Caco-2 (cell line): ENCODE measurements around the gene MYO9A. TPM values are rescaled to one million over a fixed set of nuclear protein-coding genes. Genes with fewer than 3 reads are reported as not detected.
A peak's percentile ranks its signal among the peaks of the same experiment; 100 is the strongest.

Experiments
- BruUV-seq: library from RNA; stranded (reverse); fragments of 400-500 nt; replicated peaks from 2 replicates; lab custom pipeline; 2021; lab: Mats Ljungman, UMichigan
- CTCF ChIA-PET: fragments of 300-600 bp; sonication (Branson Sonifier 250); formaldehyde crosslinking; loops from one replicate; lab custom pipeline; 2022; ENCODE audit warnings: antibody characterized with exemption; lab: Charles Lee
- POLR2A ChIA-PET: fragments of 300-600 bp; sonication (Branson Sonifier 250); formaldehyde crosslinking; loops from one replicate; lab custom pipeline; 2022; ENCODE audit warnings: antibody characterized with exemption; lab: Charles Lee
- DNase-seq, 2 experiments: peaks; one replicate each; pipeline versions ENCODE4 v3.0.0 to v3.0.0-alpha.2; 2020 to 2022
- H3K27me3 ChIP-seq: replicated peaks from 2 replicates; pipeline ENCODE4 v1.6.0; 2011; ENCODE audit warnings: low read length; ENCODE audit not compliant: control insufficient read depth, insufficient read depth
- H3K36me3 ChIP-seq: 2 replicates; pipeline ENCODE4 v1.5.1; 2011; ENCODE audit warnings: low read length; ENCODE audit not compliant: control insufficient read depth, insufficient read depth
- H3K4me1 ChIP-seq: fragments of 250-450 bp; sonication (Bioruptor Pico); 2 replicates; pipeline ENCODE4 v1.5.1; 2020; ENCODE audit warnings: mild to moderate bottlenecking
- H3K4me3 ChIP-seq: 2 replicates; pipeline ENCODE4 v1.5.1; 2011; ENCODE audit warnings: low read depth, mild to moderate bottlenecking, control low read depth, low read length
- H3K9me3 ChIP-seq: fragments of 250-450 bp; sonication (Bioruptor Pico); 2 replicates; pipeline ENCODE4 v1.5.1; 2020; ENCODE audit warnings: mild to moderate bottlenecking, moderate library complexity
- H3K27ac Mint-ChIP-seq: one replicate; pipeline ENCODE4 v1.8.0; 2022; ENCODE audit warnings: mixed read lengths; ENCODE audit not compliant: unreplicated experiment
- H3K27me3 Mint-ChIP-seq: one replicate; pipeline ENCODE4 v1.8.0; 2022; ENCODE audit warnings: mixed read lengths; ENCODE audit not compliant: insufficient read depth, unreplicated experiment
- H3K36me3 Mint-ChIP-seq: one replicate; pipeline ENCODE4 v1.8.0; 2022; ENCODE audit warnings: mild to moderate bottlenecking, mixed read lengths; ENCODE audit not compliant: insufficient read depth, unreplicated experiment
- H3K4me1 Mint-ChIP-seq: one replicate; pipeline ENCODE4 v1.8.0; 2022; ENCODE audit warnings: low read depth, mixed read lengths; ENCODE audit not compliant: unreplicated experiment
- H3K4me3 Mint-ChIP-seq: one replicate; pipeline ENCODE4 v1.8.0; 2022; ENCODE audit warnings: mild to moderate bottlenecking, moderate library complexity, mixed read lengths; ENCODE audit not compliant: unreplicated experiment
- H3K9me3 Mint-ChIP-seq: one replicate; pipeline ENCODE4 v1.8.0; 2022; ENCODE audit warnings: mixed read lengths; ENCODE audit not compliant: unreplicated experiment
- intact Hi-C: fragments of 100-400 bp; cut with micrococcal nuclease; formaldehyde crosslinking; loops from one replicate; pipeline ENCODE4 v1.10.0; 2022; ENCODE audit not compliant: unreplicated experiment
- total RNA-seq: library from RNA; stranded (reverse); gene quantifications from 2 replicates; pipeline ENCODE4 v1.2.3, GENCODE V29; 2022
- TF ChIP-seq, protein P1 (sequence below), 2 experiments: fragments of 200-600 bp in 1 of 2; IDR thresholded peaks; 1 replicate in 1 of 2; 2 replicates in 1 of 2; pipeline versions ENCODE4 v1.5.1 to v1.8.0; 2011 to 2022; ENCODE audit warnings: antibody characterized with exemption in 1 of 2, control low read depth in 1 of 2, inconsistent platforms in 1 of 2, low read depth in 1 of 2, low read length in 1 of 2, mild to moderate bottlenecking in 1 of 2, moderate library complexity in 1 of 2; ENCODE audit not compliant: insufficient read depth in 1 of 2, severe bottlenecking in 1 of 2, unreplicated experiment in 1 of 2

The MYO9A gene
- total RNA-seq, 1 experiment from 2014 or later: 71.9 TPM

DNA sequence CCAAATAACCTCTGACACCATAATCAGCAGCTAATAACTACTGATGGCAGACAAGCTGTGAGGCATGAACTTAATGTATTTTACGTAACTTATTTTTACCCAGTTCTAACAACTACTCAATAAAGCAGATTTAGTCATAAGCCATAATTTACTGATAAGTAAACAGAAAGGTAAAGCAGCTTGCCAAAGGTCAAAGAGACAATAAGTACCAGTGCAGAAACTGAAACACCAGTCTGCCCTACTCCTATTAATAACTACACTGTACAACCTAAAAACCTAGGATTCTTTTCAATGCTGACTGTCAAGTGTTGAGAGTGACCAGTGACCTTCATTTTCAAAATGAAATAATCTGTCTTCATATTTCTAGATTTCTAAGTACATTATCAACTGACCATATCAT lies 155.4 kb downstream of the MYO9A start:
- DNase-seq: no peak
- BruUV-seq: no TSS peak
- H3K9me3 ChIP-seq: no peaks in the 10 kb centered on the region
- Mint-ChIP-seq H3K27me3 (no peaks in the 10 kb centered on the region), H3K4me1 (peaks cover 31% of the 10 kb centered on the region), H3K9me3 (no peaks in the 10 kb centered on the region), H3K4me3 (no peak overlapping the region), H3K36me3 (peaks cover 15% of the 10 kb centered on the region), H3K27ac (peak overlapping the region; percentile 10)
- H3K4me1 ChIP-seq: peaks cover 23% of the 10 kb centered on the region
- no peaks in the 10 kb centered on the region for H3K36me3 ChIP-seq
- POLR2A ChIA-PET: no interaction called here
- CTCF ChIA-PET: no interaction called here
- no peak overlapping the region for H3K4me3 ChIP-seq
- TF ChIP-seq, protein P1, sequence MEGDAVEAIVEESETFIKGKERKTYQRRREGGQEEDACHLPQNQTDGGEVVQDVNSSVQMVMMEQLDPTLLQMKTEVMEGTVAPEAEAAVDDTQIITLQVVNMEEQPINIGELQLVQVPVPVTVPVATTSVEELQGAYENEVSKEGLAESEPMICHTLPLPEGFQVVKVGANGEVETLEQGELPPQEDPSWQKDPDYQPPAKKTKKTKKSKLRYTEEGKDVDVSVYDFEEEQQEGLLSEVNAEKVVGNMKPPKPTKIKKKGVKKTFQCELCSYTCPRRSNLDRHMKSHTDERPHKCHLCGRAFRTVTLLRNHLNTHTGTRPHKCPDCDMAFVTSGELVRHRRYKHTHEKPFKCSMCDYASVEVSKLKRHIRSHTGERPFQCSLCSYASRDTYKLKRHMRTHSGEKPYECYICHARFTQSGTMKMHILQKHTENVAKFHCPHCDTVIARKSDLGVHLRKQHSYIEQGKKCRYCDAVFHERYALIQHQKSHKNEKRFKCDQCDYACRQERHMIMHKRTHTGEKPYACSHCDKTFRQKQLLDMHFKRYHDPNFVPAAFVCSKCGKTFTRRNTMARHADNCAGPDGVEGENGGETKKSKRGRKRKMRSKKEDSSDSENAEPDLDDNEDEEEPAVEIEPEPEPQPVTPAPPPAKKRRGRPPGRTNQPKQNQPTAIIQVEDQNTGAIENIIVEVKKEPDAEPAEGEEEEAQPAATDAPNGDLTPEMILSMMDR (IDR thresholded peaks at IDR 0.05; ENCODE audit: insufficient read depth in 1 of 2, low read depth in 1 of 2, low read length in 1 of 2, severe bottlenecking in 1 of 2, unreplicated experiment in 1 of 2): no peak
- intact Hi-C loops: no loop called here
- H3K27me3 ChIP-seq: no peaks in the 10 kb centered on the region

DNA sequence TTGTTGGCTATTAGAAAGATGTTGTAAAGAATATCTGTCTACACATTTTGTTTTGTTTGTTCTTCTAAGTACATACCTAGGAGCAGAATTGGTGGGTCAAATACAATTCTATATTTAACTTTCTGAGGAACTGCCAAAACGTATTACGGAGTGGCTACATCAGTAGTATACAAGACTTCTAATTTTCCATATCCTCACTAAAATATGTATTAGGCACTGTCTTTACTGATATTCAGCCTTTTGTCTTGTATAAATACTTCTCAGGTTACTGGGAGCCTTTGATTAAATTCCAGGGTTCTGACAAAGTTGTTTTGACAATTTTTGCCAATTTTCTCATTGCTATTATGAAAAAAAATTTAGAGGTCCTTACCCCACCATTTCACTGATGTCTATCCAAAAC lies 160.9 kb downstream of the MYO9A start:
- no peak for DNase-seq
- Mint-ChIP-seq H3K27ac (no peak overlapping the region), H3K4me1 (peaks cover 7% of the 10 kb centered on the region), H3K27me3 (no peaks in the 10 kb centered on the region), H3K4me3 (no peak overlapping the region), H3K9me3 (no peaks in the 10 kb centered on the region), H3K36me3 (peaks cover 17% of the 10 kb centered on the region)
- BruUV-seq: no TSS peak
- POLR2A ChIA-PET: no interaction called here
- CTCF ChIA-PET: no interaction called here
- intact Hi-C loops: no loop called here
- Histone ChIP-seq H3K27me3 (no peaks in the 10 kb centered on the region), H3K36me3 (no peaks in the 10 kb centered on the region), H3K4me3 (no peak overlapping the region), H3K4me1 (no peaks in the 10 kb centered on the region), H3K9me3 (no peaks in the 10 kb centered on the region)
- TF ChIP-seq, protein P1 (IDR thresholded peaks at IDR 0.05; ENCODE audit: insufficient read depth in 1 of 2, low read depth in 1 of 2, low read length in 1 of 2, severe bottlenecking in 1 of 2, unreplicated experiment in 1 of 2): no peak

DNA sequence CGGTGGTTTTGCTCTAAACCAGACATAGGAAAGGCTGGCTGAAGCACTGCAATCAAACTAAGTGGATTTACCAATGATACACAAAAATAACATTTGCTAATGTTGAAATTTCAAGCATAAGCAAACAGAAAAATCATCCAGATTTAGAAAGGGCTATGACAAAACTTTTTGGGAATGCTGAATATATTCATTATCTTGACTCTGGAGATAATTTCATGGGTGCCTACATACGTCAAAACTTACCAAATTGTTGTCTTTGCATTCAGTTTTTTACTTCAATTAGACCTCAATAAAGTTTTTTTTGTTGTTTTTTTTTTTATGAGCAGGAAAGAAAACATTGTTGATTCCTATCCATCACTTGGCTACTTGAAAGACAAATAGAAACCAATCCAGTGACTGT lies 166.8 kb downstream of the MYO9A start:
- POLR2A ChIA-PET: no interaction called here
- no peaks in the 10 kb centered on the region for H3K27me3 ChIP-seq

More for the DNA sequence above, 166.8 kb downstream of the MYO9A start:
- no peaks in the 10 kb centered on the region for H3K4me1 Mint-ChIP-seq
- no peaks in the 10 kb centered on the region for H3K36me3 ChIP-seq
- no peak overlapping the region for H3K4me3 ChIP-seq
- H3K4me3 Mint-ChIP-seq: no peak overlapping the region
- no peaks in the 10 kb centered on the region for H3K4me1 ChIP-seq
- no peak for DNase-seq
- CTCF ChIA-PET: no interaction called here
- no peaks in the 10 kb centered on the region for H3K9me3 Mint-ChIP-seq
- no TSS peak for BruUV-seq
- H3K27ac Mint-ChIP-seq: no peak overlapping the region
- no peaks in the 10 kb centered on the region for H3K9me3 ChIP-seq
- H3K27me3 Mint-ChIP-seq: no peaks in the 10 kb centered on the region
- TF ChIP-seq, protein P1 (IDR thresholded peaks at IDR 0.05; ENCODE audit: insufficient read depth in 1 of 2, low read depth in 1 of 2, low read length in 1 of 2, severe bottlenecking in 1 of 2, unreplicated experiment in 1 of 2): no peak
- intact Hi-C loops: no loop called here
- H3K36me3 Mint-ChIP-seq: peaks cover 28% of the 10 kb centered on the region
